IMR-90 (cell line): ENCODE data around the gene GPC5. TPM values are rescaled to one million over a fixed set of nuclear protein-coding genes. Genes with fewer than 3 reads are reported as not detected.

Experiments
- ATAC-seq: fragments of 200-7000 bp; cut with Tn5 transposase; 2 replicates; pipeline ENCODE4 v1.9.1; 2020; ENCODE audit warnings: low read depth, mild to moderate bottlenecking, moderate library complexity
- BruUV-seq: library from RNA; stranded (reverse); fragments of 400-500 nt; replicated peaks from 2 replicates; lab custom pipeline; 2021; lab: Mats Ljungman, UMichigan
- CTCF ChIA-PET: fragments of 300-600 bp; formaldehyde crosslinking; extraction: SDS; loops from one replicate; lab custom pipeline; 2021; ENCODE audit warnings: antibody characterized with exemption; lab: Yijun Ruan, JAX
- POLR2A ChIA-PET: fragments of 300-600 bp; sonication (Branson Sonifier 250); formaldehyde crosslinking; loops from one replicate; lab custom pipeline; 2022; ENCODE audit warnings: antibody characterized with exemption; ENCODE audit not compliant: unreplicated experiment; lab: Charles Lee
- DNase-seq: peaks from one replicate; pipeline ENCODE4 v3.0.0; 2013
- H2AFZ ChIP-seq: replicated peaks from 2 replicates; pipeline ENCODE3; 2013; ENCODE audit warnings: low read length, mild to moderate bottlenecking; ENCODE audit not compliant: poor library complexity
- H2AK5ac ChIP-seq: 2 replicates; pipeline ENCODE4 v1.6.1; 2013; ENCODE audit warnings: low read depth, low read length, inconsistent platforms
- H2AK9ac ChIP-seq: replicated peaks from 2 replicates; pipeline ENCODE3; 2013; ENCODE audit warnings: mild to moderate bottlenecking, low read depth, low read length, moderate library complexity; ENCODE audit not compliant: poor library complexity
- H2BK120ac ChIP-seq: 2 replicates; pipeline ENCODE4 v1.6.1; 2013; ENCODE audit warnings: low read depth, low read length, inconsistent platforms
- H2BK15ac ChIP-seq: 3 replicates; pipeline ENCODE4 v1.6.1; 2013; ENCODE audit warnings: low read depth, low read length, inconsistent platforms
- H2BK20ac ChIP-seq: 2 replicates; pipeline ENCODE4 v1.6.1; 2013; ENCODE audit warnings: low read depth, mild to moderate bottlenecking, inconsistent platforms, low read length, moderate library complexity
- H2BK5ac ChIP-seq: 2 replicates; pipeline ENCODE4 v1.6.1; 2013; ENCODE audit warnings: mild to moderate bottlenecking, low read depth, low read length, inconsistent platforms; ENCODE audit not compliant: poor library complexity, severe bottlenecking
- H3K14ac ChIP-seq: replicated peaks from 2 replicates; pipeline ENCODE4 v1.6.1; 2013; ENCODE audit warnings: low read depth, low read length, inconsistent platforms
- H3K18ac ChIP-seq: 2 replicates; pipeline ENCODE4 v1.6.1; 2013; ENCODE audit warnings: low read depth, low read length, control low read depth
- H3K23ac ChIP-seq: 2 replicates; pipeline ENCODE4 v1.6.1; 2013; ENCODE audit warnings: low read depth, low read length, inconsistent platforms
- H3K27ac ChIP-seq: 2 replicates; pipeline ENCODE4 v1.5.1; 2013; ENCODE audit warnings: mild to moderate bottlenecking, control low read depth, low read length; ENCODE audit not compliant: insufficient read depth
- H3K27me3 ChIP-seq: 2 replicates; pipeline ENCODE4 v1.6.1; 2013; ENCODE audit warnings: low read length; ENCODE audit not compliant: control insufficient read depth, insufficient read depth
- H3K36me3 ChIP-seq: 2 replicates; pipeline ENCODE4 v1.6.1; 2013; ENCODE audit warnings: low read length, mixed read lengths; ENCODE audit not compliant: control insufficient read depth, insufficient read depth
- H3K4ac ChIP-seq: 2 replicates; pipeline ENCODE4 v1.6.1; 2013; ENCODE audit warnings: low read depth, low read length, inconsistent platforms
- H3K4me1 ChIP-seq: 2 replicates; pipeline ENCODE4 v1.6.1; 2013; ENCODE audit warnings: low read length, mixed read lengths; ENCODE audit not compliant: control insufficient read depth, insufficient read depth
- H3K4me2 ChIP-seq: 2 replicates; pipeline ENCODE4 v1.6.1; 2013; ENCODE audit warnings: low read depth, mild to moderate bottlenecking, control low read depth, low read length, moderate library complexity
- H3K4me3 ChIP-seq: 2 replicates; pipeline ENCODE4 v1.5.1; 2013; ENCODE audit warnings: low read depth, mild to moderate bottlenecking, control low read depth, low read length, moderate library complexity; ENCODE audit not compliant: insufficient read depth
- H3K56ac ChIP-seq: 2 replicates; pipeline ENCODE4 v1.6.1; 2013; ENCODE audit warnings: low read length, inconsistent platforms; ENCODE audit not compliant: insufficient read depth; ENCODE audit errors: extremely low read depth
- H3K79me1 ChIP-seq, 2 experiments: 2 replicates each; pipeline ENCODE4 v1.6.1; 2013; ENCODE audit warnings: low read length in 2 of 2, inconsistent platforms in 1 of 2, low read depth in 1 of 2
- H3K9ac ChIP-seq: 2 replicates; pipeline ENCODE4 v1.6.1; 2013; ENCODE audit warnings: low read depth, low read length, control low read depth
- H3K9me1 ChIP-seq: 2 replicates; pipeline ENCODE4 v1.6.1; 2013; ENCODE audit warnings: low read length, inconsistent platforms; ENCODE audit not compliant: insufficient read depth
- H3K9me3 ChIP-seq: 2 replicates; pipeline ENCODE4 v1.6.1; 2013; ENCODE audit warnings: low read length; ENCODE audit not compliant: control insufficient read depth, insufficient read depth
- H4K20me1 ChIP-seq: 2 replicates; pipeline ENCODE4 v1.6.1; 2013; ENCODE audit warnings: low read length, inconsistent platforms; ENCODE audit not compliant: insufficient read depth
- H4K5ac ChIP-seq: 2 replicates; pipeline ENCODE4 v1.6.1; 2013; ENCODE audit warnings: mild to moderate bottlenecking, low read depth, low read length, control low read depth
- H4K8ac ChIP-seq, 2 experiments: 2 replicates each; pipeline ENCODE4 v1.6.1; 2013; ENCODE audit warnings: low read depth in 2 of 2, low read length in 2 of 2, control low read depth in 1 of 2, inconsistent platforms in 1 of 2
- H4K91ac ChIP-seq: 2 replicates; pipeline ENCODE4 v1.6.1; 2013; ENCODE audit warnings: low read depth, low read length, inconsistent platforms; ENCODE audit not compliant: insufficient read depth
- BHLHE40 ChIP-seq: fragments of 150-350 bp; IDR thresholded peaks from 2 replicates; pipeline ENCODE4 v1.6.1; 2016; ENCODE audit warnings: mild to moderate bottlenecking, low read depth, low read length
- CEBPB ChIP-seq: IDR thresholded peaks from 2 replicates; pipeline ENCODE4 v1.6.1; 2012; ENCODE audit warnings: low read depth, low read length, improper control_type of control experiment
- CHD1 ChIP-seq: IDR thresholded peaks from 2 replicates; pipeline ENCODE4 v1.6.1; 2012; ENCODE audit warnings: low read depth, low read length, improper control_type of control experiment
- FOS ChIP-seq: fragments of 150-350 bp; IDR thresholded peaks from 2 replicates; pipeline ENCODE4 v1.6.1; 2016; ENCODE audit warnings: low read depth, low read length
- MAFK ChIP-seq: IDR thresholded peaks from 2 replicates; pipeline ENCODE4 v1.6.1; 2012; ENCODE audit warnings: low read depth, low read length, improper control_type of control experiment
- MAZ ChIP-seq: IDR thresholded peaks from 2 replicates; pipeline ENCODE4 v1.6.1; 2012; ENCODE audit warnings: low read depth, mild to moderate bottlenecking, low read length, improper control_type of control experiment, moderate library complexity, borderline replicate concordance
- MXI1 ChIP-seq: IDR thresholded peaks from 2 replicates; pipeline ENCODE4 v1.6.1; 2012; ENCODE audit warnings: low read depth, mild to moderate bottlenecking, low read length, moderate library complexity, borderline replicate concordance
- NFE2L2 ChIP-seq: fragments of 150-350 bp; IDR thresholded peaks from 2 replicates; pipeline ENCODE4 v1.6.1; 2016; ENCODE audit warnings: low read depth, mild to moderate bottlenecking, low read length
- POLR2A ChIP-seq: IDR thresholded peaks from 2 replicates; pipeline ENCODE4 v1.6.1; 2012; ENCODE audit warnings: mild to moderate bottlenecking, low read depth, low read length
- RAD21 ChIP-seq: IDR thresholded peaks from 2 replicates; pipeline ENCODE4 v1.6.1; 2012; ENCODE audit warnings: low read length, improper control_type of control experiment
- RCOR1 ChIP-seq: IDR thresholded peaks from 2 replicates; pipeline ENCODE4 v1.6.1; 2012; ENCODE audit warnings: mild to moderate bottlenecking, low read length, improper control_type of control experiment; ENCODE audit not compliant: insufficient replicate concordance
- RFX5 ChIP-seq: IDR thresholded peaks from 2 replicates; pipeline ENCODE4 v1.8.0; 2012; ENCODE audit warnings: low read depth, mild to moderate bottlenecking, low read length, moderate library complexity
- SMC3 ChIP-seq: fragments of 150-350 bp; IDR thresholded peaks from 2 replicates; pipeline ENCODE4 v1.6.1; 2016; ENCODE audit warnings: low read depth, mild to moderate bottlenecking, antibody characterized with exemption, low read length, moderate library complexity
- USF2 ChIP-seq: fragments of 150-350 bp; IDR thresholded peaks from 2 replicates; pipeline ENCODE4 v1.6.1; 2017; ENCODE audit warnings: mild to moderate bottlenecking, antibody characterized with exemption, low read length, low read depth
- WGBS, 2 experiments: methylation state at CpG; one replicate each; pipeline versions ENCODE4 v1.1.5 to v1.1.7; 2013; ENCODE audit warnings: missing lambda C conversion rate in 2 of 2; ENCODE audit not compliant: insufficient read length in 1 of 2; ENCODE audit errors: extremely low coverage in 2 of 2; 5-methylcytosine and 5-hydroxymethylcytosine counted together
- dilution Hi-C: fragments of 300-500 bp; cut with HindIII; formaldehyde crosslinking; loops from one replicate; pipeline ENCODE4 v1.14.3; 2018; ENCODE audit warnings: low sequenced_read_pairs; ENCODE audit not compliant: unreplicated experiment
- in situ Hi-C: fragments of 300-500 bp; cut with MboI; formaldehyde crosslinking; loops from 3 replicates; pipeline ENCODE4 v1.14.3; 2019; ENCODE audit warnings: low sequenced_read_pairs, inconsistent platforms, mixed read lengths
- intact Hi-C: fragments of 100-400 bp; cut with micrococcal nuclease; formaldehyde crosslinking; loops from 2 replicates; pipeline ENCODE4 v1.10.0; 2022
- polyA plus RNA-seq, 3 experiments: library from polyadenylated mRNA; depleted of rRNA; stranded (reverse); fragments of >200 nt; gene quantifications; 2 replicates each; pipeline ENCODE4 v1.2.3, GENCODE V29; 2012; ENCODE audit warnings: low replicate concordance in 1 of 3
- total RNA-seq: library from RNA; depleted of rRNA; stranded (reverse); fragments of >200 nt; gene quantifications from 2 replicates; pipeline ENCODE4 v1.2.3, GENCODE V29; 2012
- TF ChIP-seq, protein P1 (sequence below): conservative IDR thresholded peaks from 2 replicates; pipeline ENCODE4 v1.5.1; 2012; ENCODE audit warnings: mild to moderate bottlenecking, low read depth, low read length, improper control_type of control experiment
- TF ChIP-seq, protein P2 (sequence below): fragments of 150-350 bp; IDR thresholded peaks from 2 replicates; pipeline ENCODE4 v1.6.1; 2016; ENCODE audit warnings: low read depth, mild to moderate bottlenecking, low read length, moderate library complexity, borderline replicate concordance

The GPC5 gene
- total and polyA plus RNA-seq, 2 of the 4 experiments (the other 2 are of a cell fraction) = 0.94 to 1.8 TPM

GRCh38 chr13:91572439-91572838, 174.0 kb downstream of the GPC5 start:
- in situ Hi-C loops = no loop called here
- ATAC-seq = no peak

More at GRCh38 chr13:91572439-91572838, 174.0 kb downstream of the GPC5 start:
- Histone ChIP-seq H2AK9ac (no peak overlapping the region), H2BK20ac (no peak overlapping the region), H3K9me1 (no peaks in the 10 kb centered on the region), H3K4ac (no peak overlapping the region), H2AK5ac (no peak overlapping the region), H2BK15ac (no peak overlapping the region), H3K79me1 (no peaks in the 10 kb centered on the region), H3K9me3 (peaks cover 4% of the 10 kb centered on the region; the same call in 1 of the 2 replicates), H3K4me3 (no peak overlapping the region), H3K56ac (no peak overlapping the region), H3K9ac (no peak overlapping the region), H4K91ac (no peak overlapping the region), H4K5ac (no peak overlapping the region), H2AFZ (no peak overlapping the region), H3K36me3 (no peaks in the 10 kb centered on the region), H3K27me3 (no peaks in the 10 kb centered on the region), H4K8ac (no peak overlapping the region), H2BK5ac (no peak overlapping the region), H3K27ac (no peak overlapping the region), H3K4me1 (no peaks in the 10 kb centered on the region), H3K23ac (no peak overlapping the region), H3K14ac (no peak overlapping the region), H3K18ac (no peak overlapping the region), H2BK120ac (no peak overlapping the region), H4K20me1 (no peaks in the 10 kb centered on the region), H3K4me2 (no peak overlapping the region)
- dilution Hi-C loops (no loop called here), intact Hi-C loops (no loop called here)
- no TSS peak for BruUV-seq
- ChIA-PET POLR2A (no interaction called here), CTCF (no interaction called here)
- DNase-seq = peak; percentile 35
- TF ChIP-seq POLR2A (no peak), MXI1 (no peak), SMC3 (no peak), CHD1 (no peak), RFX5 (no peak), FOS (no peak), BHLHE40 (no peak), USF2 (no peak), NFE2L2 (no peak), MAZ (no peak), MAFK (no peak), RAD21 (no peak), CEBPB (no peak), RCOR1 (no peak)
- TF ChIP-seq, protein P1, sequence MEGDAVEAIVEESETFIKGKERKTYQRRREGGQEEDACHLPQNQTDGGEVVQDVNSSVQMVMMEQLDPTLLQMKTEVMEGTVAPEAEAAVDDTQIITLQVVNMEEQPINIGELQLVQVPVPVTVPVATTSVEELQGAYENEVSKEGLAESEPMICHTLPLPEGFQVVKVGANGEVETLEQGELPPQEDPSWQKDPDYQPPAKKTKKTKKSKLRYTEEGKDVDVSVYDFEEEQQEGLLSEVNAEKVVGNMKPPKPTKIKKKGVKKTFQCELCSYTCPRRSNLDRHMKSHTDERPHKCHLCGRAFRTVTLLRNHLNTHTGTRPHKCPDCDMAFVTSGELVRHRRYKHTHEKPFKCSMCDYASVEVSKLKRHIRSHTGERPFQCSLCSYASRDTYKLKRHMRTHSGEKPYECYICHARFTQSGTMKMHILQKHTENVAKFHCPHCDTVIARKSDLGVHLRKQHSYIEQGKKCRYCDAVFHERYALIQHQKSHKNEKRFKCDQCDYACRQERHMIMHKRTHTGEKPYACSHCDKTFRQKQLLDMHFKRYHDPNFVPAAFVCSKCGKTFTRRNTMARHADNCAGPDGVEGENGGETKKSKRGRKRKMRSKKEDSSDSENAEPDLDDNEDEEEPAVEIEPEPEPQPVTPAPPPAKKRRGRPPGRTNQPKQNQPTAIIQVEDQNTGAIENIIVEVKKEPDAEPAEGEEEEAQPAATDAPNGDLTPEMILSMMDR = no peak
- TF ChIP-seq, protein P2, sequence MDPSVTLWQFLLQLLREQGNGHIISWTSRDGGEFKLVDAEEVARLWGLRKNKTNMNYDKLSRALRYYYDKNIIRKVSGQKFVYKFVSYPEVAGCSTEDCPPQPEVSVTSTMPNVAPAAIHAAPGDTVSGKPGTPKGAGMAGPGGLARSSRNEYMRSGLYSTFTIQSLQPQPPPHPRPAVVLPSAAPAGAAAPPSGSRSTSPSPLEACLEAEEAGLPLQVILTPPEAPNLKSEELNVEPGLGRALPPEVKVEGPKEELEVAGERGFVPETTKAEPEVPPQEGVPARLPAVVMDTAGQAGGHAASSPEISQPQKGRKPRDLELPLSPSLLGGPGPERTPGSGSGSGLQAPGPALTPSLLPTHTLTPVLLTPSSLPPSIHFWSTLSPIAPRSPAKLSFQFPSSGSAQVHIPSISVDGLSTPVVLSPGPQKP = no peak
- WGBS, 2 experiments = no CpG with 5 or more reads among the region's 1 CpG
